NCI-H1092 (cell line): Measurements from ENCODE around the gene SENP5.
"Not testable (repeated sequence)": the region's sequence is repeated elsewhere in the genome, so short reads cannot be mapped to it uniquely, and the experiment has no call there.

Experiments
- DNase-seq: peaks from one replicate; lab custom pipeline; 2025; lab: John Stamatoyannopoulos, UW

SENP5 gene

GRCh38 chr3:196942226-196942914 is 74.7 kb downstream of the SENP5 start, which contains the start of gene NCBP2:
TSS of gene NCBP2 (minus strand) at chr3:196942528. CDS start at chr3:196942503, 25 bp downstream.
- DNase-seq = peak; percentile 97

DNA sequence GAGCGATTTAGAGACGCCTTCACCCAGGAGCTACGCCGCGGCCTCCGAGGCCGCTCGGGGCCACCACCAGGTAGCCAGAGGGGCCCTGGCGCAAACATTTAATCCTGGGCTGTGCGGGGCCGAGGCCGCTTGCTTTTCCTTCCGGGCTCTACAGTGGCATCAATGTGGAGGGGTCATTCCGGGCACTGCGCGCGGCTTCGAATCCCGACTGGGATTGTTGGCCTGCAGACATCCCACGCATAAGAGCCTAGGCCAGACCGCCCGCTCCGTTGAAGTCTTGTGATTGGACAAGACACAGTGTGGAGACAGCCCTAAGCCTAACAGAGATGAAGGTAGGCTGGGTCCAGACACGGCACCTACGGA is 75.2 kb downstream of the SENP5 start:
- DNase-seq = no peak

DNA sequence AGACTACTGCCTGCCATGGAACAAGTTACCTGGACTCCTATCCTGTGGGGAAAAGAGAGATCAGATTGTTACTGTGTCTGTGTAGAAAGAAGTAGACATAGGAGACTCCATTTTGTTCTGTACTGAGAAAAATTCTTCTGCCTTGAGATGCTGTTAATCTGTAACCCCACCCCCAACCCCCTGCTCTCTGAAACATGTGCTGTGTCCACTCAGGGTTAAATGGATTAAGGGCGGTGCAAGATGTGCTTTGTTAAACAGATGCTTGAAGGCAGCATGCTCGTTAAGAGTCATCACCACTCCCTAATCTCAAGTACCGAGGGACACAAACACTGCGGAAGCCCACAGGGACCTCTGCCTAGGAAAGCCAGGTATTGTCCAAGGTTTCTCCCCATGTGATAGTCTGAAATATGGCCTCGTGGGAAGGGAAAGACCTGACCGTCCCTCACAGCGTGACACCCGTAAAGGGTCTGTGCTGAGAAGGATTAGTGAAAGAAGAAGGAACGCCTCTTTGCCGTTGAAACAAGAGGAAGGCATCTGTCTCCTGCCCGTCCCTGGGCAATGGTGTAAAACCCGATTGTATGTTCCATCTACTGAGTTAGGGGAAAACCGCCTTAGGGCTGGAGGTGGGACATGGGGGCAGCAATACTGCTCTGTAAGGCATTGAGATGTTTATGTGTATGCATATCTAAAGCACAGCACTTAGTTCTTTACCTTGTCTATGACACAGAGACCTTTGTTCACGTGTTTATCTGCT is 76.5 kb downstream of the SENP5 start:
- not testable (repeated sequence) for DNase-seq

DNA sequence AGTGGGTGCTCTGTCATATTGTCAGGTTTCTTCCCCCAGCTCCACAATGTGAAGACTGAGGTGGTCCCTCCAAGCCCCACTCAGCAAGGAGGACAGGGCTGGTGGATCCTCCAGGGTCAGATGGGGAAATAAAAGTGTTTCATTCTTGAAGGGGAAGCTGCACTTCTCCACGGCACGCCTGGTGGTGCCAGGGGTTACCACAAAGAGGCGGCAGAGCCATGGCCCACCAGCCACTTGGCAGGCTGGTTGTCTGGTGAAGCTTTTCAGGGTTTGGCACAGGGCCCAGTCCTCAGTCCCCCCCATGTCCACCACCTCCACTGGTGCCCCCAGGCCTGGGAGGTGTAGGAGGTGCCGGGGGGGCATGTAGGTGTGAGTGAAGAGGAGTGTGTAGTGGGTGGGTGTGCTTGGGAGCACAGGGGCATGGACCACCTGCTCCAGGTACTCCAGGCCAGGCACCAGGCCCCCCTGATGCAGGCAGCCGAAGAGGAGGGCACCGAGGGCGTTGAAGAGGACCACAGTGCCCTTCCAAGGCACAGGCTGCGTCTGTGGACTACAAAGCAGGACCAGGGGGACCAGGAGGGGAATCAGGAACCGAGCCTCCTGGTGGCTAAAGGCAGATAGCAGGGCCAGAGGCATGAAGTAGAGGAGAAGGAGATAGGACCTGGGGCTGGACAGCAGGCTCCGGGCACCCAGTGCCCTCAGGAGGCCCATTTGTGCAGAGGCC is 79.6 kb downstream of the SENP5 start:
- no peak for DNase-seq

- no peak for DNase-seq
Measured at GRCh38 chr3:196947860-196948441, 80.2 kb downstream of the SENP5 start.

- no peak for DNase-seq
Measured at GRCh38 chr3:196948442-196949284, 80.9 kb downstream of the SENP5 start.

DNA sequence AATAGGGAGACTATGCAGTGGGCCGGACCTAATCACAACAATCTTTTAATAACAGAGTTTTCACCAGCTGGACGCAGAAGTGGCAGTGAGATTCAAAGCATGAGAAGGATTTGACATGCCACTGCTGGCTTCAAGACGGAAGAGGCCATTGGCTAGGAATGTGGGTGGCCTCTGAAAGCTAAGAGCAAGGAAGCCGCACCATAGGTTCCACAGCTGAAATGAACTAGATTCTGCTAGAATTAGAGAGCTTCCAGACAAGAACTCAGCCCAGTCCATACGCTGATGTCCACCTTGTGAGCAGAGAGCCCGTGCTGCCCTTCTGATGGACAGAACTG is 81.5 kb downstream of the SENP5 start:
- DNase-seq = no peak

DNA sequence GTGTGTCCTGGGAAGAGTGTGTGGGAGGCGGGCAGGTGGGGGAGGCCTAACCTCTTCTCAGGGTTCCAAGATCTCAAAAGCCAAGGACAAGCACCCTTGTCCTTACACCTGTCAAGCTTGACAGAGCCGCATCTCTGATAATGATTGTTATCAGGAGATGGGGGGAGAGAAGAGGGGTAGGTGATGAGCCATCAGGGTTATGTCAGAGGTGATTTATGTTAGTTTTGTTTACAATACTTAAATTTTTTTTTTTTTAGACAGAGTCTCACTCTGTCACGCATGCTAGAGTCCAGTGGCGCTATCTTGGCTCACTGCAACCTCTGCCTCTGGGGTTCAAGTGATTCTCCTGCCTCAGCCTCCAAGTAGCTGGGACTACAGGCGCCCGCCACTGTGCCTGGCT is 82.0 kb downstream of the SENP5 start:
- DNase-seq = no peak

GRCh38 chr3:196951371-196951770 is 83.7 kb downstream of the SENP5 start:
- no peak for DNase-seq

- DNase-seq = no peak
Measured at GRCh38 chr3:196954832-196955231, 87.1 kb downstream of the SENP5 start.

DNA sequence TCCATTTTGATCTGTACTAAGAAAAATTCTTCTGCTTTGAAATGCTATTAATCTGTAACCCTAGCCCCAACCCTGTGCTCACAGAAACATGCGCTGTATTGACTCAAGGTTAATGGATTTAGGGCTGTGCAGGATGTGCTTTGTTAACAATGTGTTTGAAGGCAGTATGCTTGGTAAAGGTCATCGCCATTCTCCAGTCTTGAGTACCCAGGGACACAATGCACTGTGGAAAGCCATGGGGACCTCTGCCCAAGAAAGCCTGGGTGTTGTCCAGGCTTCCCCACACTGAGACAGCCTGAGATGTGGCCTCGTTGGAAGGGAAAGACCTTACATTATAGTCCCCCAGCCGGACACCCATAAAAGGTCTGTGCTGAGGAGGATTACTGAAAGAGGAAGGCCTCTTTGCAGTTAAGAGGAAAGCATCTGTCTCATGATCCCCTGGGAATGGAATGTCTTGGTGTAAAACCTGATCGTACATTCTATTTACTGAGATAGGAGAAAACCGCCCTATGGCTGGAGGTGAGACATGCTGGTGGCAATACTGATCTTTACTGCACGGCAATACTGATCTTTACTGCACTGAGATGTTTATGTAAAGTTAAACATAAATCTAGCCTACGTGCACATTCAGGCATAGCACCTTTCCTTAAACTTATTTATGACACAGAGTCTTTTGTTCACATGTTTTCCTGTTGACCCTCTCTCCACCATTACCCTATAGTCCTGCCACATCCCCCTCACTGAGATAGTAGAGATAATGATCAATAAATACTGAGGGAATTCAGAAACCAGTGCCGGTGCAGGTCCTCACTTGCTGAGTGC is 94.6 kb downstream of the SENP5 start:
- no peak for DNase-seq

DNA sequence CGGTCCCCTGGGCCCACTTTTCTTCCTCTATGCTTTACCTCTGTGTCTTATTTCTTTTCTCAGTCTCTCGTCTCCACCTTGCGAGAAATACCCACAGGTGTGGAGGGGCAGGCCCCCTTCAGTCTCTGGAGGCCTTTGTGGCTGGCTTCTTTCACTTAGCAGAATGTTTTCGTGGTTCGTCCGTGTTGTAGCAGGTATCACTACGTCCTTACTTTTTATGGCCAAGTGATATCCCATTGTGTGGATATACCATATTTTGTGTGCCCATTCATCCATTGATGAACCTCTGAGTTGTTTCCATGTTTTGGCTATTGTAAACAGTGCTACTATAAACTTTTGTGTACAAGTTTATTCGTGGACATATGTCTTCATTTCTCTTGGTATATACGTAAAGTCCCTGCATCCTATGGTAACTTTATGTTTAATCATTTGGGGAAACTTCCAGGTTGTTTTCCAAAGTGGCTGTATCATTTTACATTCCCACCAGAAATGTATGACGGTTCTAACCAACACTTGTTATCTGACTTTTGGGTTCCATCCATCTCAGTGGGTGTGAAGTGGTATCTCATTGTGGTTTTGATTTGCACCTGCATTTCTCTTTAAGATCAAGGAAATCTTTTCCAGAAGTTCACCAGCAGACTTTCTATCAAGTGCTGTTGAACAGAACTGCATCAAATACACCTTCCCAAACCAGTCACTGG is 95.4 kb downstream of the SENP5 start:
- no peak for DNase-seq

DNA sequence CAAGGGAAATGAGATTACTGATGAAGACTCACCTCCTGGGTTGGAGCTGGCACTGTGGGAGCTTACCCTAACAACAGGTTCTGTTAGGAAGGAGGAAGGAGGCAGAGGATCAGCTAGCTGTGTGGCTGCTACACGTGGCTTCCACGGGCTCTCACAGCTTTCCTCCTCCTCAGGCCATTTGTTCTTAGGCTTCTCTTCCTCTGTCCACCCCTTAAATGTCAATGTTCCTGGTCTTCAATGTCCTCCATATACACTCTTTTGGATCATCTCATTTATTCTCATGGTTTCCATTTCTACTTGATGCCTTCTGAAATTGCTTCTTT is 95.9 kb downstream of the SENP5 start:
- no peak for DNase-seq

DNA sequence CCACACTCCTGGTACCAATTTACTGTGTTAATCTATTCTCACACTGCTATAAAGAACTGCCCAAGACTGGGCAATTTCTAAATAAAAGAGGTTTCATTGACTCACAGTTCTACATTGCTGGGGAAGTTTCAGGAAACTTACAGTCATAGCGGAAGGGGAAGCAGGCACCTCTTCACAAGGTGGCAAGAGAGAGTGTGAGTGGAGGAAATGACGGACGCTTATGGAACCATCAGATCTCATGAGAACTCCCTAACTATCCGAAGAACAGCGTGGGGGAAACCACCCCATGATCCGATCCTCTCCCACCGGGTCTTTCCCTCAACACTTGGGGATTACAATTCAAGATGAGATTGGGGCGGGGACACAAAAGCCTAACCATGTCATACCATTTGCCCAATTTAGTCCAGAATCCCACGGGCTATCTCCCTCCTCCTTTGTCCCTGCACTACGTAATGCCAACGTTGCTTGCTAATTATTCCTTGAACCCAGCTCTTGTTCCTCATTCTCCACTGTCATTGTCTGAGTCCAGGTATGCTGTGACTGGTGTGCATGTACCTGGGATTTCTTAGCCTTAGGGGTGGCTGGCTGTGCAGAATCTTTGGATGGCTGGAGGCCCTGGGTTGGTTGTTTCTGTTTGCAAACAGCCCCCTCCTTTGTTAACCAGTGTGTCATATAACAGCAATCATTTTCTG is 97.5 kb downstream of the SENP5 start:
- no peak for DNase-seq

DNA sequence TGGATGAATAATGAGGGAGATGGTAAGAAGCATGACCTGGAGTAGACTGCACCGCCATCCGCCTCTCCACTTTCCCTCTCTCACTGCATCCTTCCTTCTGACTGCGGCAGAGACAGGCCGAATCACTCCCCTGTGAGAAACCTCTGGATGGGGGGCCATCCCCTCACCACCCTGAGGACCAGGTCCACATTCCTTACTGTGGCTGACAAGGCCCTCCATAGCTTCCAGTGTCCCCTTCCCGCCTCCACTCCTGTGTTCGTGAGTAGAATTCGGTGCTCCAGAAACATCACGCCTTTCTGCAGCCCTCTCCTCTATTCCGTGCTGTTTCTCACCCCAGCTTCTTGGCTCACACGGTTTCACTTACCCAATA is 98.1 kb downstream of the SENP5 start:
- no peak for DNase-seq

- DNase-seq = no peak
Measured at GRCh38 chr3:196966526-196967401, 99.0 kb downstream of the SENP5 start.

DNA sequence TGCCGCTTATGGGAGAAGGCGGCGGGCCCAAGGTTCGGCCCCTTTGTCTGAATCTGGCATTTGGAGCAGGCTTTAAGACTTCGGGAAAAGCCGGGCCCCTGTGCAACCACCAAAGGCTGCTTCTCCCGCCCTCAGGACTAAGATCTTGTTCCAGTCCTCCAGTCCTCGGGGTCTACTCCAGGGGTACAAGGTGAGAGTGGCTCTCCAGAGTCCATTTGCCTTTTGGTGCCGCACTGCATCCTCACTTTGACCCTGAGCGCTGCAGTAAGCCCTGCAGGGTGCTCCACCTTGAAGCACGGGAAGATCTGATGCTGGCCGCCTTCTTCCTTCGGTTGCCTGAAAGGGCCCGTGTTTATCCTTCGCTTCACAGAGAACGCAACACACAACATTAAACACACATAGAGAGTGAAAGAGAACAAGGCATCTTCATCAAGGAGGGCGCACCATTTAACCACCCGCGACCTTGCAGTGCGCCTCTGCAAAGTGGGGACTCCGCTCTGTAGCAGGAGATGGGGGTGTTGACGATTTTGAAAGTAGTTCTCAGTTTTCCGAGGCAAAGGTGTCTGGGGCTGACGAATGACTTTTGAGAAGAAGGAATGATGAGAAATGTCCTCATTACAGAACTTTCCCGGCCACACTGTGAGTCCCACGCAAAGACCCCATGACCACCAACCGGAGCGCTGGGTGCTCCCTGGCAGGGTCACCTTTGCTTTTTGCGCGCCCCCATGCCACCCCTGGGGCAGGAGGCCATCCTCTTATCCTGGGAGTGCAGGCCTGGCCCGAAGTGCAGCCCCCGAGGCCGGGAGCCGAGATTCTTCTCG is 99.9 kb downstream of the SENP5 start:
- no peak for DNase-seq
